Loucy (cell line): Measurements from ENCODE around the gene CAPN14.

ENCODE experiments used
- H2AFZ ChIP-seq: fragments of 200-600 bp; sonication (generic); 2 replicates; pipeline ENCODE4 v1.6.0; 2016; ENCODE audit warnings: antibody characterized with exemption, mild to moderate bottlenecking, low read length, moderate library complexity
- H3F3A ChIP-seq: fragments of 200-600 bp; 2 replicates; pipeline ENCODE4 v1.6.0; 2016; ENCODE audit warnings: antibody characterized with exemption, low read depth, mild to moderate bottlenecking
- H3K27me3 ChIP-seq: fragments of 200-600 bp; sonication (generic); 2 replicates; pipeline ENCODE4 v1.6.1; 2014; ENCODE audit warnings: low read length, mild to moderate bottlenecking; ENCODE audit not compliant: insufficient read depth, poor library complexity, severe bottlenecking
- H3K36me3 ChIP-seq: fragments of 200-600 bp; sonication (generic); 2 replicates; pipeline ENCODE4 v1.6.1; 2016; ENCODE audit warnings: low read length; ENCODE audit not compliant: insufficient read depth
- H3K4me1 ChIP-seq: fragments of 200-600 bp; sonication (generic); 2 replicates; pipeline ENCODE4 v1.5.1; 2014; ENCODE audit warnings: low read length, mild to moderate bottlenecking; ENCODE audit not compliant: insufficient read depth, poor library complexity, severe bottlenecking
- H3K4me2 ChIP-seq: fragments of 200-600 bp; sonication (generic); 2 replicates; pipeline ENCODE4 v1.6.0; 2014; ENCODE audit warnings: antibody characterized with exemption, low read length, low read depth, mild to moderate bottlenecking; ENCODE audit not compliant: poor library complexity, severe bottlenecking
- H3K4me3 ChIP-seq: fragments of 200-600 bp; sonication (generic); 2 replicates; pipeline ENCODE4 v1.5.1; 2014; ENCODE audit warnings: low read length, mild to moderate bottlenecking, mixed read lengths; ENCODE audit not compliant: poor library complexity, severe bottlenecking
- H3K79me2 ChIP-seq: fragments of 200-600 bp; sonication (generic); 2 replicates; pipeline ENCODE4 v1.6.1; 2014; ENCODE audit warnings: low read length; ENCODE audit not compliant: insufficient read depth
- H3K9ac ChIP-seq: fragments of 200-600 bp; sonication (generic); 2 replicates; pipeline ENCODE4 v1.6.0; 2014; ENCODE audit warnings: mild to moderate bottlenecking, low read depth, low read length, moderate library complexity; ENCODE audit not compliant: poor library complexity, severe bottlenecking
- H3K9me2 ChIP-seq: fragments of 200-600 bp; sonication (generic); replicated peaks from 2 replicates; pipeline ENCODE4 v1.6.1; 2016; ENCODE audit warnings: low read depth, low read length, mixed read lengths
- H3K9me3 ChIP-seq: fragments of 200-600 bp; sonication (generic); 2 replicates; pipeline ENCODE4 v1.6.1; 2014; ENCODE audit warnings: mild to moderate bottlenecking, antibody characterized with exemption, low read length, low read depth; ENCODE audit not compliant: insufficient read depth
- H4K20me1 ChIP-seq: fragments of 200-600 bp; sonication (generic); 2 replicates; pipeline ENCODE4 v1.6.0; 2014; ENCODE audit warnings: antibody characterized with exemption, low read length, mild to moderate bottlenecking; ENCODE audit not compliant: insufficient read depth, poor library complexity, severe bottlenecking
- CTCF ChIP-seq: fragments of 200-600 bp; sonication (generic); conservative IDR thresholded peaks from 2 replicates; pipeline ENCODE4 v1.5.1; 2014; ENCODE audit warnings: mild to moderate bottlenecking, antibody characterized with exemption, low read length
- EZH2phosphoT487 ChIP-seq: fragments of 200-600 bp; IDR thresholded peaks from 2 replicates; pipeline ENCODE4 v1.6.1; 2018; ENCODE audit warnings: antibody characterized with exemption, mild to moderate bottlenecking, moderate library complexity, borderline replicate concordance

The CAPN14 gene

GRCh38 chr2:31197669-31198068, 19.6 kb downstream of the CAPN14 start:
- Histone ChIP-seq H2AFZ (no peak overlapping the region), H3K4me1 (no peaks in the 10 kb centered on the region), H4K20me1 (no peaks in the 10 kb centered on the region), H3F3A (no peaks in the 10 kb centered on the region), H3K9me3 (no peaks in the 10 kb centered on the region), H3K9ac (no peak overlapping the region), H3K4me2 (no peak overlapping the region), H3K79me2 (no peaks in the 10 kb centered on the region), H3K9me2 (no peaks in the 10 kb centered on the region), H3K27me3 (no peaks in the 10 kb centered on the region), H3K4me3 (no peak overlapping the region), H3K36me3 (no peaks in the 10 kb centered on the region)
- no peak for TF ChIP-seq CTCF

DNA sequence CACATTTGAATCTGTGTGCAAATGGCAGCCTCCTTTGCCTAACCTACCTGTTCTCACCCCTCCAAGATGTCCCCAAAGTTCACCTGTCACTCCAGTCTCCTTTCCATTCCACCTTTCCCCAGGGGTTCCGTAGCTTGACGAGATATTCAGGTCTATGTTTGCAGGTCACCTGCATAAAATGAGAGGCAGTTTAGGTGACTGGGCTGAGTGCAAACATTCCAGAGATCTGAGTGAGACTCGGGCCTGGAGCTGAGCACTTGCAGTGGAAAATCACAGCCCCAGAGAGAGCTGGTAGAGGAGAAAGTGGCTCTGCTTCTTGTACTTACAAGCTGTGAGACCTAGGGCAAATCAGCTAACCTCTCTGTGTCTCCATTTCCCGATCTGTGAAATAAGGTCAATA, 20.1 kb downstream of the CAPN14 start:
- no peaks in the 10 kb centered on the region for H3K27me3 ChIP-seq
- no peak overlapping the region for H2AFZ ChIP-seq
- no peak overlapping the region for H3K9ac ChIP-seq
- no peaks in the 10 kb centered on the region for H3K4me1 ChIP-seq
- no peaks in the 10 kb centered on the region for H3K9me2 ChIP-seq
- H4K20me1 ChIP-seq: no peaks in the 10 kb centered on the region
- H3K79me2 ChIP-seq: no peaks in the 10 kb centered on the region
- H3K9me3 ChIP-seq: no peaks in the 10 kb centered on the region
- no peaks in the 10 kb centered on the region for H3F3A ChIP-seq
- H3K4me3 ChIP-seq: no peak overlapping the region
- no peaks in the 10 kb centered on the region for H3K36me3 ChIP-seq
- no peak for TF ChIP-seq CTCF
- TF ChIP-seq EZH2phosphoT487: no peak
- H3K4me2 ChIP-seq: no peak overlapping the region

- Histone ChIP-seq H3K9ac (no peak overlapping the region), H4K20me1 (no peaks in the 10 kb centered on the region), H3K4me1 (no peaks in the 10 kb centered on the region), H3K4me2 (no peak overlapping the region), H3K27me3 (no peaks in the 10 kb centered on the region), H3K9me3 (no peaks in the 10 kb centered on the region), H3K36me3 (no peaks in the 10 kb centered on the region), H3F3A (no peaks in the 10 kb centered on the region), H3K9me2 (no peaks in the 10 kb centered on the region), H3K79me2 (no peaks in the 10 kb centered on the region), H3K4me3 (no peak overlapping the region), H2AFZ (no peak overlapping the region)
- TF ChIP-seq EZH2phosphoT487 (no peak), CTCF (no peak)
Observed at GRCh38 chr2:31196622-31197021, 20.7 kb downstream of the CAPN14 start.
